Measurements from ENCODE around the gene CGREF1.
"Not testable (repeated sequence)": the region's sequence is repeated elsewhere in the genome, so short reads cannot be mapped to it uniquely, and the experiment has no call there.

CGREF1 gene

DNA sequence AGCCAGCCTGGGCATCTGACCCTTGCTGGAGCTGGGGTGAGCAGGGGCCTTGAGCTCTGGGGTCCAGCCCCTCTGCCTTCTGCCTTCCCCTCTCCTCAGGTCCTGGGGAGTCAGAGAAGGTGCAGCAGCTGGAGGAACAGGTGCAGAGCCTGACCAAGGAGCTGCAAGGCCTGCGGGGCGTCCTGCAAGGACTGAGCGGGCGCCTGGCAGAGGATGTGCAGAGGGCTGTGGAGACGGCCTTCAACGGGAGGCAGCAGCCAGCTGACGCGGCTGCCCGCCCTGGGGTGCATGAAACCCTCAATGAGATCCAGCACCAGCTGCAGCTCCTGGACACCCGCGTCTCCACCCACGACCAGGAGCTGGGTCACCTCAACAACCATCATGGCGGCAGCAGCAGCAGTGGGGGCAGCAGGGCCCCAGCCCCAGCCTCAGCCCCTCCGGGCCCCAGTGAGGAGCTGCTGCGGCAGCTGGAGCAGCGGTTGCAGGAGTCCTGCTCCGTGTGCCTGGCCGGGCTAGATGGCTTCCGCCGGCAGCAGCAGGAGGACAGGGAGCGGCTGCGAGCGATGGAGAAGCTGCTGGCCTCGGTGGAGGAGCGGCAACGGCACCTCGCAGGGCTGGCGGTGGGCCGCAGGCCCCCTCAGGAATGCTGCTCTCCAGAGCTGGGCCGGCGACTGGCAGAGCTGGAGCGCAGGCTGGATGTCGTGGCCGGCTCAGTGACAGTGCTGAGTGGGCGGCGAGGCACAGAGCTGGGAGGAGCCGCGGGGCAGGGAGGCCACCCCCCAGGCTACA is 36.8 kb downstream of the CGREF1 start:
- no peak overlapping the region for H3K9ac ChIP-seq (ENCODE audit: low read depth in 1 of 2, low read length in 2 of 2)
- H3K27me3 ChIP-seq (ENCODE audit: control insufficient read depth in 2 of 2, insufficient read depth in 2 of 2, low read length in 2 of 2): no peaks in the 10 kb centered on the region
- peak overlapping the region in 1 of 2 donors; percentile 72 for H3K4me3 ChIP-seq (ENCODE audit: low read length in 2 of 2)
- no peaks in the 10 kb centered on the region for H3K36me3 ChIP-seq (ENCODE audit: control insufficient read depth in 2 of 2, insufficient read depth in 2 of 2, low read length in 2 of 2)
- H3K9me3 ChIP-seq (ENCODE audit: control insufficient read depth in 2 of 2, low read length in 2 of 2): no peaks in the 10 kb centered on the region
- peaks cover 29 to 33% of the 10 kb centered on the region in 2 donors for H3K4me1 ChIP-seq (ENCODE audit: control insufficient read depth in 2 of 2, insufficient read depth in 2 of 2, low read length in 2 of 2)
- H3K27ac ChIP-seq (ENCODE audit: low read depth in 2 of 2, low read length in 2 of 2): peak overlapping the region in 1 of 2 donors; percentile 93

- peak overlapping the region; percentile 68 to 93 for H3K27ac ChIP-seq (ENCODE audit: low read depth in 2 of 2, low read length in 2 of 2)
- H3K4me1 ChIP-seq (ENCODE audit: control insufficient read depth in 2 of 2, insufficient read depth in 2 of 2, low read length in 2 of 2): peaks cover 20 to 26% of the 10 kb centered on the region in 2 donors
- H3K9ac ChIP-seq (ENCODE audit: low read depth in 1 of 2, low read length in 2 of 2): peak overlapping the region; percentile 14 to 21
These were observed 38.4 kb downstream of the CGREF1 start for GRCh38 chr2:27080603-27080936.

DNA sequence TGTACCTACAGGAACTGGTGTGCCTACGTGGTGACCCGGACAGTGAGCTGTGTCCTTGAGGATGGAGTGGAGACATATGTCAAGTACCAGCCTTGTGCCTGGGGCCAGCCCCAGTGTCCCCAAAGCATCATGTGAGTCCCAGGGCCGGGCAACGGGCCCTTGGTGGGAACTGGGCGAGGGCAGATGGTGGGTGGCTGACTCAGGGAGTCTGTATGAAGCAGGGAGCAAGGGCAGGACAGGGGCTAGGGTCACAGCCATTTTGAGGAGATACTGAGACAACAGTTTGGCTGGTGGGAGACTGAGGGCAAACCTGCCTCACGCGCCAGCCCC is 38.8 kb downstream of the CGREF1 start:
- Histone ChIP-seq H3K27ac (ENCODE audit: low read depth in 2 of 2, low read length in 2 of 2) (peak overlapping the region; percentile 68 to 93), H3K4me3 (ENCODE audit: low read length in 2 of 2) (peak overlapping the region; percentile 11 to 72)

More at GRCh38 chr2:27080603-27080936, 38.4 kb downstream of the CGREF1 start:
- Histone ChIP-seq H3K9me3 (ENCODE audit: control insufficient read depth in 2 of 2, low read length in 2 of 2) (no peaks in the 10 kb centered on the region), H3K36me3 (ENCODE audit: control insufficient read depth in 2 of 2, insufficient read depth in 2 of 2, low read length in 2 of 2) (no peaks in the 10 kb centered on the region), H3K27me3 (ENCODE audit: control insufficient read depth in 2 of 2, insufficient read depth in 2 of 2, low read length in 2 of 2) (no peaks in the 10 kb centered on the region), H3K4me3 (ENCODE audit: low read length in 2 of 2) (peak overlapping the region in 1 of 2 donors; percentile 72)

GRCh38 chr2:27079233-27080139 is 39.4 kb downstream of the CGREF1 start:
- H3K27me3 ChIP-seq (ENCODE audit: control insufficient read depth in 2 of 2, insufficient read depth in 2 of 2, low read length in 2 of 2): no peaks in the 10 kb centered on the region
- no peaks in the 10 kb centered on the region for H3K9me3 ChIP-seq (ENCODE audit: control insufficient read depth in 2 of 2, low read length in 2 of 2)
- H3K27ac ChIP-seq (ENCODE audit: low read depth in 2 of 2, low read length in 2 of 2): peak overlapping the region; percentile 68 to 93
- H3K4me3 ChIP-seq (ENCODE audit: low read length in 2 of 2): peak overlapping the region; percentile 53 to 72
- H3K4me1 ChIP-seq (ENCODE audit: control insufficient read depth in 2 of 2, insufficient read depth in 2 of 2, low read length in 2 of 2): peaks cover 14 to 23% of the 10 kb centered on the region in 2 donors
- peak overlapping the region; percentile 61 to 68 for H3K9ac ChIP-seq (ENCODE audit: low read depth in 1 of 2, low read length in 2 of 2)
- no peaks in the 10 kb centered on the region for H3K36me3 ChIP-seq (ENCODE audit: control insufficient read depth in 2 of 2, insufficient read depth in 2 of 2, low read length in 2 of 2)

More for the DNA sequence above, 38.8 kb downstream of the CGREF1 start:
- H3K4me1 ChIP-seq (ENCODE audit: control insufficient read depth in 2 of 2, insufficient read depth in 2 of 2, low read length in 2 of 2): peaks cover 15 to 22% of the 10 kb centered on the region in 2 donors
- H3K36me3 ChIP-seq (ENCODE audit: control insufficient read depth in 2 of 2, insufficient read depth in 2 of 2, low read length in 2 of 2): no peaks in the 10 kb centered on the region
- H3K9ac ChIP-seq (ENCODE audit: low read depth in 1 of 2, low read length in 2 of 2): peak overlapping the region in 1 of 2 donors; percentile 49
- H3K27me3 ChIP-seq (ENCODE audit: control insufficient read depth in 2 of 2, insufficient read depth in 2 of 2, low read length in 2 of 2): no peaks in the 10 kb centered on the region
- H3K9me3 ChIP-seq (ENCODE audit: control insufficient read depth in 2 of 2, low read length in 2 of 2): no peaks in the 10 kb centered on the region

DNA sequence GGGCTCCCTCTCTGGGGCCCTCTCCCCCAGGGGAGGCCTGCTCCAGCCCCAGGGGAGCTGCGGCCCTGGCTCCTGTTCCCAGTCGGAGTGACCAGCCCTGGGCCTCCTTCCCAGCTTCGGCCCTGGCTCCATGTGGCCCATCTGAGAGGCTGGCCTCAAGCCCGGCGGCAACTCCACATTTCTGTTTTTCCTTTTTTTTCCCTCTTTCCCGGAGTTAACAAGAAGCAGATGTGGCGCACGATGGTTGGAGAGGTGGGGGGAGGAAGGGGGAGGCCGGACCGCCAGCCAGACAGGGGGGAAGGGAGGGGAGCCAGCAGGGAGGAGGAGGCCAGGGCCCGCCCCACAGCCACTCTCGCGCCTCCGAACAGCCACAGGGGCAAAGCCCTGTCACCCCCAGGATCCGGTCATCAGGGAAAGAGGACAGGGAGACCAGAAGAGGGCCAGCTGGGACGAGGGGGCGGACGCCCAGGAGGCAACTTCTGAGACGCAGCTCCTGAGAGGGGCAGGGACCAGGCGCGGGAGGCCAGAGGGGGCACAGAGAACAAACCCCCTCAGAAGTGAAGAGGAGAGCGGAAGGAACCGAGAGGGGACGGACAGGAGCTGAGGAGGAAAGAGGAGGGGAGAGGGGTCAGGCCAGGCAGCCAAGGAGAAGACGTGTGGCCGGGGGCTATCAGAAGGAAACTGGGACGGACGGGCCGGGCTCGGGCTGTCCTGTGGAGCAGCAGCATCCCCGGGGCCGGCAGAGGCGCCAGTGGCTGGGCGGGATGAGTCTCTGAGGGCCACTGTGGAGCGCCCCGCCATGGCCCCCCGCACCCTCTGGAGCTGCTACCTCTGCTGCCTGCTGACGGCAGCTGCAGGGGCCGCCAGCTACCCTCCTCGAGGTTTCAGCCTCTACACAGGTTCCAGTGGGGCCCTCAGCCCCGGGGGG is 40.4 kb downstream of the CGREF1 start, which contains the start of gene EMILIN1:
EMILIN1 (plus strand) TSS at position 349 of the 928 bp plus-strand sequence; CDS start at position 800, 451 bp downstream.
- Histone ChIP-seq H3K27me3 (ENCODE audit: control insufficient read depth in 2 of 2, insufficient read depth in 2 of 2, low read length in 2 of 2) (no peaks in the 10 kb centered on the region), H3K9ac (ENCODE audit: low read depth in 1 of 2, low read length in 2 of 2) (peak within 1 kb of the TSS; percentile 61 to 68), H3K4me1 (ENCODE audit: control insufficient read depth in 2 of 2, insufficient read depth in 2 of 2, low read length in 2 of 2) (peaks cover 14 to 23% of the 10 kb centered on the region in 2 donors), H3K4me3 (ENCODE audit: low read length in 2 of 2) (peak within 1 kb of the TSS; percentile 53 to 72), H3K9me3 (ENCODE audit: control insufficient read depth in 2 of 2, low read length in 2 of 2) (no peaks in the 10 kb centered on the region), H3K36me3 (ENCODE audit: control insufficient read depth in 2 of 2, insufficient read depth in 2 of 2, low read length in 2 of 2) (no peaks in the 10 kb centered on the region), H3K27ac (ENCODE audit: low read depth in 2 of 2, low read length in 2 of 2) (peak within 1 kb of the TSS; percentile 68 to 93)

GRCh38 chr2:27077231-27077630 is 41.7 kb downstream of the CGREF1 start:
- peak overlapping the region in 1 of 2 donors; percentile 7 for H3K27ac ChIP-seq (ENCODE audit: low read depth in 2 of 2, low read length in 2 of 2)
- H3K4me3 ChIP-seq (ENCODE audit: low read length in 2 of 2): no peak overlapping the region
- no peaks in the 10 kb centered on the region for H3K36me3 ChIP-seq (ENCODE audit: control insufficient read depth in 2 of 2, insufficient read depth in 2 of 2, low read length in 2 of 2)
- no peaks in the 10 kb centered on the region for H3K27me3 ChIP-seq (ENCODE audit: control insufficient read depth in 2 of 2, insufficient read depth in 2 of 2, low read length in 2 of 2)
- H3K9me3 ChIP-seq (ENCODE audit: control insufficient read depth in 2 of 2, low read length in 2 of 2): no peaks in the 10 kb centered on the region
- peaks cover 20 to 28% of the 10 kb centered on the region in 2 donors for H3K4me1 ChIP-seq (ENCODE audit: control insufficient read depth in 2 of 2, insufficient read depth in 2 of 2, low read length in 2 of 2)
- H3K9ac ChIP-seq (ENCODE audit: low read depth in 1 of 2, low read length in 2 of 2): no peak overlapping the region

DNA sequence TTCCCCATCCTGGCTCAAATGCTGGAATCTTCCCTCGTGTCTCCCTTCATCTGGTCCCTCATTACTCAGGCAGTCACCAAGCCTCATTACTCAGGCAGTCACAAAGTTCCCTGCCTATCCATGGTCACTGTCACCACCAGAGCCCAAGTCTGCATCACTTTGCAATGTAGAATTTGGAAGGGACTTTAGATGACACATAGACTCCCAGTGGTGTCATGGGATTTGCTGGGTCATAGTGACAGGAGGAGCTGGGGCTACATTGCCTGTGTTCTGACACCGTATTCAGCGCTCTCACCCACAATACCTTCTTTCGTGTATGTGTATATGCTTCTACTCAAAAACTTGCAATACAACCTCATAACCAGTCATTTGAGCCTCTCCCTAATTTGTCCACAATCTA is 42.6 kb downstream of the CGREF1 start:
- no peaks in the 10 kb centered on the region for H3K27me3 ChIP-seq (ENCODE audit: control insufficient read depth in 2 of 2, insufficient read depth in 2 of 2, low read length in 2 of 2)
- H3K4me3 ChIP-seq (ENCODE audit: low read length in 2 of 2): no peak overlapping the region
- no peaks in the 10 kb centered on the region for H3K9me3 ChIP-seq (ENCODE audit: control insufficient read depth in 2 of 2, low read length in 2 of 2)
- peak overlapping the region in 1 of 2 donors; percentile 95 for H3K27ac ChIP-seq (ENCODE audit: low read depth in 2 of 2, low read length in 2 of 2)
- no peaks in the 10 kb centered on the region for H3K36me3 ChIP-seq (ENCODE audit: control insufficient read depth in 2 of 2, insufficient read depth in 2 of 2, low read length in 2 of 2)
- H3K4me1 ChIP-seq (ENCODE audit: control insufficient read depth in 2 of 2, insufficient read depth in 2 of 2, low read length in 2 of 2): peaks cover 16 to 21% of the 10 kb centered on the region in 2 donors
- H3K9ac ChIP-seq (ENCODE audit: low read depth in 1 of 2, low read length in 2 of 2): no peak overlapping the region

GRCh38 chr2:27075566-27075871 is 43.4 kb downstream of the CGREF1 start:
- H3K27me3 ChIP-seq (ENCODE audit: control insufficient read depth in 2 of 2, insufficient read depth in 2 of 2, low read length in 2 of 2); H3K9me3 ChIP-seq (ENCODE audit: control insufficient read depth in 2 of 2, low read length in 2 of 2); H3K4me3 ChIP-seq (ENCODE audit: low read length in 2 of 2); H3K36me3 ChIP-seq (ENCODE audit: control insufficient read depth in 2 of 2, insufficient read depth in 2 of 2, low read length in 2 of 2); H3K9ac ChIP-seq (ENCODE audit: low read depth in 1 of 2, low read length in 2 of 2): not testable (repeated sequence)
- H3K27ac ChIP-seq (ENCODE audit: low read depth in 2 of 2, low read length in 2 of 2): peak overlapping the region in 1 of 2 donors; percentile 95
- H3K4me1 ChIP-seq (ENCODE audit: control insufficient read depth in 2 of 2, insufficient read depth in 2 of 2, low read length in 2 of 2): peaks cover 14 to 21% of the 10 kb centered on the region in 2 donors

DNA sequence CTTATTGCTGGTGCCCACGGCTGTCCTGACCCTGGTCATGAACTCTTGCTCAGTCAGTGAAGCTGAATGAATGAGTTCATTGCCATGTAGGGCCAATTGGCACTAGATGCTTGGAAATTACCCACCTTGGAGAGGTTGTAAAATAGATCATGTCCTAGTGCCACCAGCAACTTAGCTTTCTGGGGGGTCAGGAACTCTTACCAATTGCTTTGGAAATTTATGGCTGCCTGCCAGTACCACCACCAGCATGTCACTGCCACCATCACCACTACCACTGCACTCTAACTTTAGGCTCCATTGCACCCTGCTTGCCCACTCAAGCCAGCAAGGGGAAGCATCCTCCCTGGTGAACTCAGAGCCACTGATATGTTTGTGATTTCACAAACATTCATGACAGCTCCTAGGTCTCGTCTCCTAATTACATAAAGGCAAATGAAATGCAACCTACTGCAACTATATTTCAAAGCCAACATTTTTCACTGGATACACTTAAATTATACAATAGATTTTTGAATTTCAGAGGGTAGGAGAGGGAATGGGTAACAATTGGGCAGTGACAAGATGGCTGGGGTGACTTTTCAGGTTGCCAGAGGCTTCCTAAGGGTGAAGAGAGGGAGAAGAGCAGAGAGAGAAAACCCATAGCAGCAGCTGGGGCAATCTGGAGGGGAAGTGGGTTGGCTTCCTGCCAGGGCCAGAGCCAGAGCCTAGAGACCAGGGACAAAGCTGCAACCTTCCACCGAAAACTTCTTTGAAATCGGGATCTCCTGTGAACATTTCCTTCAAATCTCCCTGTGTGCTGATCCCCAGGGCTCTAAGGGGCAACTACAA is 44.0 kb downstream of the CGREF1 start:
- peaks cover 19 to 24% of the 10 kb centered on the region in 2 donors for H3K4me1 ChIP-seq (ENCODE audit: control insufficient read depth in 2 of 2, insufficient read depth in 2 of 2, low read length in 2 of 2)

More for the DNA sequence above, 44.0 kb downstream of the CGREF1 start:
- Histone ChIP-seq H3K9me3 (ENCODE audit: control insufficient read depth in 2 of 2, low read length in 2 of 2) (no peaks in the 10 kb centered on the region), H3K27ac (ENCODE audit: low read depth in 2 of 2, low read length in 2 of 2) (peak overlapping the region in 1 of 2 donors; percentile 95), H3K27me3 (ENCODE audit: control insufficient read depth in 2 of 2, insufficient read depth in 2 of 2, low read length in 2 of 2) (no peaks in the 10 kb centered on the region), H3K4me3 (ENCODE audit: low read length in 2 of 2) (no peak overlapping the region), H3K9ac (ENCODE audit: low read depth in 1 of 2, low read length in 2 of 2) (peak overlapping the region in 1 of 2 donors; percentile 17), H3K36me3 (ENCODE audit: control insufficient read depth in 2 of 2, insufficient read depth in 2 of 2, low read length in 2 of 2) (no peaks in the 10 kb centered on the region)
